ENCODE measurements around the gene WHAMM. TPM values are rescaled to one million over a fixed set of nuclear protein-coding genes. Genes with fewer than 3 reads are reported as not detected.
"Not testable (repeated sequence)": the region's sequence is repeated elsewhere in the genome, so short reads cannot be mapped to it uniquely, and the experiment has no call there.

Gene WHAMM
- total RNA-seq, 3 donors from 2014 or later: 7.1 to 9.6 (median 7.6) TPM

GRCh38 chr15:82810061-82810889 lies 847 bp downstream of the WHAMM start:
- Mint-ChIP-seq H3K36me3 (ENCODE audit: insufficient read depth) (peaks cover 14% of the 10 kb centered on the region), H3K9me3 (no peaks in the 10 kb centered on the region), H3K27me3 (ENCODE audit: low read depth) (no peaks in the 10 kb centered on the region), H3K4me3 (peak overlapping the region; percentile 97), H3K4me1 (ENCODE audit: low read depth) (peaks cover 41% of the 10 kb centered on the region)
- peak; percentile 10 for DNase-seq
- ATAC-seq: peak; percentile 36

GRCh38 chr15:82810890-82811426 lies 1.5 kb downstream of the WHAMM start:
- peak; percentile 9 to 22 for ATAC-seq
- DNase-seq: peak; percentile 28

GRCh38 chr15:82812994-82813393 lies 3.6 kb downstream of the WHAMM start:
- H3K27me3 Mint-ChIP-seq (ENCODE audit: low read depth): no peaks in the 10 kb centered on the region
- no peak for DNase-seq
- no peak for ATAC-seq
- H3K36me3 Mint-ChIP-seq (ENCODE audit: insufficient read depth): peaks cover 33% of the 10 kb centered on the region
- no peaks in the 10 kb centered on the region for H3K9me3 Mint-ChIP-seq
- no peak overlapping the region for H3K4me3 Mint-ChIP-seq
- peaks cover 54% of the 10 kb centered on the region for H3K4me1 Mint-ChIP-seq (ENCODE audit: low read depth)

More at GRCh38 chr15:82810890-82811426, 1.5 kb downstream of the WHAMM start:
- H3K4me3 Mint-ChIP-seq: peak overlapping the region; percentile 97
- H3K36me3 Mint-ChIP-seq (ENCODE audit: insufficient read depth): peaks cover 20% of the 10 kb centered on the region
- peaks cover 48% of the 10 kb centered on the region for H3K4me1 Mint-ChIP-seq (ENCODE audit: low read depth)
- H3K27me3 Mint-ChIP-seq (ENCODE audit: low read depth): no peaks in the 10 kb centered on the region
- no peaks in the 10 kb centered on the region for H3K9me3 Mint-ChIP-seq

GRCh38 chr15:82820128-82820527 lies 10.7 kb downstream of the WHAMM start:
- DNase-seq (no peak), ATAC-seq (no peak)
- Mint-ChIP-seq H3K4me1 (ENCODE audit: low read depth) (peaks cover 14% of the 10 kb centered on the region), H3K4me3 (no peak overlapping the region), H3K9me3 (no peaks in the 10 kb centered on the region), H3K27me3 (ENCODE audit: low read depth) (no peaks in the 10 kb centered on the region), H3K36me3 (ENCODE audit: insufficient read depth) (peaks cover 40% of the 10 kb centered on the region)

GRCh38 chr15:82821396-82821795 lies 12.0 kb downstream of the WHAMM start:
- H3K27me3 Mint-ChIP-seq (ENCODE audit: low read depth); DNase-seq; H3K4me3 Mint-ChIP-seq; H3K4me1 Mint-ChIP-seq (ENCODE audit: low read depth); H3K9me3 Mint-ChIP-seq; ATAC-seq: not testable (repeated sequence)
- H3K36me3 Mint-ChIP-seq (ENCODE audit: insufficient read depth): peaks cover 39% of the 10 kb centered on the region

GRCh38 chr15:82821851-82822250 lies 12.4 kb downstream of the WHAMM start:
- peaks cover 39% of the 10 kb centered on the region for H3K36me3 Mint-ChIP-seq (ENCODE audit: insufficient read depth)
- not testable (repeated sequence) for H3K4me3 Mint-ChIP-seq; H3K9me3 Mint-ChIP-seq; H3K4me1 Mint-ChIP-seq (ENCODE audit: low read depth); H3K27me3 Mint-ChIP-seq (ENCODE audit: low read depth); ATAC-seq; DNase-seq

- no peak for DNase-seq
- H3K36me3 Mint-ChIP-seq (ENCODE audit: insufficient read depth): peaks cover 37% of the 10 kb centered on the region
- no peak for ATAC-seq
- H3K4me3 Mint-ChIP-seq: no peak overlapping the region
- H3K4me1 Mint-ChIP-seq (ENCODE audit: low read depth): no peaks in the 10 kb centered on the region
- no peaks in the 10 kb centered on the region for H3K9me3 Mint-ChIP-seq
- H3K27me3 Mint-ChIP-seq (ENCODE audit: low read depth): no peaks in the 10 kb centered on the region
Observed at GRCh38 chr15:82823049-82823448, 13.6 kb downstream of the WHAMM start.

- H3K27me3 Mint-ChIP-seq (ENCODE audit: low read depth): no peaks in the 10 kb centered on the region
- no peak overlapping the region for H3K4me3 Mint-ChIP-seq
- H3K9me3 Mint-ChIP-seq: no peaks in the 10 kb centered on the region
- H3K4me1 Mint-ChIP-seq (ENCODE audit: low read depth): peaks cover 20% of the 10 kb centered on the region
- ATAC-seq (peak in 1 of 2 donors; percentile 12), DNase-seq (no peak)
- H3K36me3 Mint-ChIP-seq (ENCODE audit: insufficient read depth): peaks cover 55% of the 10 kb centered on the region
Observed at GRCh38 chr15:82828075-82828474, 18.6 kb downstream of the WHAMM start.

- DNase-seq: no peak
- H3K4me1 Mint-ChIP-seq (ENCODE audit: low read depth): peaks cover 23% of the 10 kb centered on the region
- no peak overlapping the region for H3K4me3 Mint-ChIP-seq
- ATAC-seq: no peak
- H3K27me3 Mint-ChIP-seq (ENCODE audit: low read depth): no peaks in the 10 kb centered on the region
- peaks cover 62% of the 10 kb centered on the region for H3K36me3 Mint-ChIP-seq (ENCODE audit: insufficient read depth)
- H3K9me3 Mint-ChIP-seq: no peaks in the 10 kb centered on the region
Observed at GRCh38 chr15:82829234-82829633, 19.8 kb downstream of the WHAMM start.

- DNase-seq (no peak), ATAC-seq (no peak)
- Mint-ChIP-seq H3K4me1 (ENCODE audit: low read depth) (peaks cover 23% of the 10 kb centered on the region), H3K9me3 (no peaks in the 10 kb centered on the region), H3K36me3 (ENCODE audit: insufficient read depth) (peaks cover 65% of the 10 kb centered on the region), H3K27me3 (ENCODE audit: low read depth) (no peaks in the 10 kb centered on the region), H3K4me3 (no peak overlapping the region)
Observed at GRCh38 chr15:82830427-82831173, 21.2 kb downstream of the WHAMM start.

- H3K4me3 Mint-ChIP-seq: no peak overlapping the region
- no peaks in the 10 kb centered on the region for H3K27me3 Mint-ChIP-seq (ENCODE audit: low read depth)
- no peaks in the 10 kb centered on the region for H3K9me3 Mint-ChIP-seq
- H3K36me3 Mint-ChIP-seq (ENCODE audit: insufficient read depth): peaks cover 63% of the 10 kb centered on the region
- ATAC-seq: no peak
- DNase-seq: no peak
- peaks cover 23% of the 10 kb centered on the region for H3K4me1 Mint-ChIP-seq (ENCODE audit: low read depth)
Observed at GRCh38 chr15:82831894-82832600, 22.6 kb downstream of the WHAMM start.

- Mint-ChIP-seq H3K27me3 (ENCODE audit: low read depth) (no peaks in the 10 kb centered on the region), H3K36me3 (ENCODE audit: insufficient read depth) (peaks cover 68% of the 10 kb centered on the region), H3K4me1 (ENCODE audit: low read depth) (peaks cover 23% of the 10 kb centered on the region), H3K9me3 (no peaks in the 10 kb centered on the region), H3K4me3 (peak overlapping the region; percentile 47)
- DNase-seq (peak; percentile 32), ATAC-seq (peak; percentile 91)
Observed at GRCh38 chr15:82832601-82833361, 23.4 kb downstream of the WHAMM start.

- no peak overlapping the region for H3K4me3 Mint-ChIP-seq
- H3K4me1 Mint-ChIP-seq (ENCODE audit: low read depth): peaks cover 23% of the 10 kb centered on the region
- H3K9me3 Mint-ChIP-seq: peaks cover 5% of the 10 kb centered on the region
- DNase-seq (no peak), ATAC-seq (no peak)
- H3K27me3 Mint-ChIP-seq (ENCODE audit: low read depth): no peaks in the 10 kb centered on the region
- peaks cover 68% of the 10 kb centered on the region for H3K36me3 Mint-ChIP-seq (ENCODE audit: insufficient read depth)
Observed at GRCh38 chr15:82833362-82833682, 23.9 kb downstream of the WHAMM start.

Measured in activated T-cell treated with anti-CD3 and anti-CD28 coated beads, Interleukin-2, amount 50 U/mL, for 4 hours (primary cell).